Activated T-cell treated with anti-CD3 and anti-CD28 coated beads for 1 hour (primary cell): ENCODE data around the gene AP4M1.
A peak's percentile ranks its signal among the peaks of the same experiment; 100 is the strongest.
"Not testable (repeated sequence)": the region's sequence is repeated elsewhere in the genome, so short reads cannot be mapped to it uniquely, and the experiment has no call there.

Experiments used
- DNase-seq: peaks from one replicate; pipeline ENCODE4 v3.0.0-alpha.2; 2020; ENCODE audit warnings: low read depth

Gene AP4M1

GRCh38 chr7:100130608-100131453, 29.4 kb downstream of the AP4M1 start:
- peak; percentile 80 for DNase-seq

- no peak for DNase-seq
Measured at GRCh38 chr7:100132126-100132525, 30.7 kb downstream of the AP4M1 start.

DNA sequence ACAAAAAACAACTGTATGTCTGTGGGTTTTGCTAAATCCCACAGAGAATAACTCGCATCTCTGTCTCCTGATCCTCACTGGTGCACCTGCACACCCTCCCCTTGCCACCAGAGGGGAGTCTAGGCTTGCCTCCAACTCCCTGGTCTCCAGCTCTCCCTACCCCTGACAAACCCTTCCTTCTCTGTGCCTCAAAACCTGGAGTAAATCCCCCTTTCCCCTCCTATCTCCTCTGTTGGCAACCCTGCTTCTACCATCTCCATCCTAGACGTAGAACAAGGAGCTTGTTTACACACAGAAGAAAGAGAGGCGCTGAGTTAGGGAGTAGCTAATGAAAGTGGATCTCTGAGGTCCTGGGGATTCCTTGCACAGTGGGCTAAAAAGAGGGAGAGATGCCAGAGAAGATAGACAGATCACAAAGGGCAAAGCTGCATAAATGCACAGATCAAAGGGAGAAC, 31.3 kb downstream of the AP4M1 start:
- DNase-seq = peak; percentile 52

DNA sequence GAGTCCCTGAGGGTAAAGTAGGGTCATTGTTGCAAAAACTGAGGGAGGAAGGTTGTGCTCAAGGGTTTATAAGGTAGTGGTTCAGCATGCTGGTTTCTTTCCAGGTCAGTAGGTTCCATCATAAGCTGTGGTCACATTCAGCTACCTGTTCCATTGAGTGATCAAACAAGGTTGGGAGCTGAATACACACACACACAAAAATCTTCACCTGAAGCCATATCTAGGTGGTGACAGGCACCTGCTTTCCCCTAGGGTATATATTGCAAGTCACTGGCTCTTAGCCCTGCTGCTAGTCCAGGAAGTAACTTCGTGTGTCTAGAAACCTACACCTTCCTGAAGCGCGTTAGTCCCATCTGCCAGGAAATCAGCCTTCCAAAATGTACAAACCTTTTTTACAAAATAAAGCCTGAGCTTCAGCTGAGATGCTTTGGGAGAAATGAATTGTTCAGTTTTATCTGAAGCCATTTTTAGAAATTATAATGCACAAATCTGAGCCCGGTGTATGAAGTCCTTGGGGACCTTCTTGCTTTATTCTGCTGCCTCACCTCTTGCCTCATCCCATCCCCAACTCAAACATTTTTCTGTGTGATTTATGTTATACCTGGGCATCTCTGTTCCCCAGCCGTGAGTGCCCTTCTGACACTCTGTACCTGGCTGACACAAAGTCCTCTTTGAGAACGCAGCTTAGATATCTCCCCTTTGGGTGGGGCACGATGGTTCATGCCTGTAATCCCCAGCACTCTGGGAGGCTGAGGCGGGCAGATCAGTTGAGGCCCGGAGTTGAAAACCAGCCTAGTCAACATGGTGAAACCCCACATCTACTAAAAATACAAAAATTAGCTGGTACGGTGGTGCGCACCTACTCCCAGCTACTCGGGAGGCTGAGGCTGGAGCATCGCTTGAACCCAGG, 36.7 kb downstream of the AP4M1 start:
- DNase-seq = no peak

- DNase-seq = no peak
Measured at GRCh38 chr7:100141555-100141949, 40.1 kb downstream of the AP4M1 start.

DNA sequence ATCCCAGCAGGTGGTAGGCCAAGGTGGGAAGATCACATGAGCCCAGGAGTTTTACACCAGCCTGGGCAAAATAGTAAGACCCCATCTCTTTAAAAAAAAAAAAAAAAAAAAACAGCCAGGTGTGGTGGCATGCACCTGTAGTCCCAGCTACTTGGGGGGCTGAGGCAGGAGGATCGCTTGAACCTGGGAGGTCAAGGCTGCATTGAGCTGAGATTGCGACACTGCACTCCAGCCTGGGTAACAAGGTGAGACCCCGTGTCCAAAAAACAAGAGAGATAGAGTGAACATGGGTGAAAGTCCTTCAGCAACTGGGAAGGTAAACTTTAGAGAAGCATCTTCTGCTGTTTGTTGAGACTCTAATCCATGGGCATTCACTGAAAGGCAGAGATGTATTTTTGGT, 41.0 kb downstream of the AP4M1 start:
- DNase-seq = no peak

DNA sequence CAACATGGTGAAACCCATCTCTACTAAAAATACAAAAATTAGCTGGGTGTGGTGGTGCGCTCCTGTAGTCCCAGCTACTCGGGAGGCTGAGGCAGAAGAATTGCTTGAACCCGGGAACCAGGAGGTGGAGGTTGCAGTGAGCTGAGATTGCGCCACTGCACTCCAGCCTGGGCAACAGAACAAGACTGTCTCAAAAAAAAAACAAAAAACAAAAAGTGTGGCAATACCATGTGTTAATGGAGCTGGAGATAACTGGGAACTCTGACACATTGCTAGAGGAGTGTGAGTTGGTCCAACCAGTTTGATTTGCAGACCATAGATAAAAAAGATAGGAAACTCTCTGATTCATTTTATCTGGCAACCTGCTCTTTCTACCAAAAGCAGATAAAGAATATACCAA, 44.9 kb downstream of the AP4M1 start:
- not testable (repeated sequence) for DNase-seq

DNA sequence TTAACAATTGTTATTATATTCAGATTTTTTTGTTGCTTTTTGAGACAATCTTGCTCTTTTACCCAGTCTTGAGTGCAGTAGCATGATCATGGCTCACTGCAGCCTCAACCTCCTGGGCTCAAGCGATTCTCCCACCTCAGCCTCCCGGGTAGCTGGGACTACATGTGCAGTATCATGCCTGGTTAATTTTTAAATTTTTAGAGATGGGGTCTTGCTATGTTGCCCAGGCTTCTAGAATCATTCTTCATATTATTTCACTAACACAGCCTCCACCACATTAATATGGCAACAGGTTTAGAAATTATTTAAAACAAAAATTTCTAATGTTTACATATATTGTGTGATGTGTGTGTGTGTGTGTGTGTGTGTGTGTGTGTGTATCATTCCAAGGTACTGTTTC, 45.8 kb downstream of the AP4M1 start:
- no peak for DNase-seq

- no peak for DNase-seq
Measured at GRCh38 chr7:100148225-100148558, 46.7 kb downstream of the AP4M1 start.

DNA sequence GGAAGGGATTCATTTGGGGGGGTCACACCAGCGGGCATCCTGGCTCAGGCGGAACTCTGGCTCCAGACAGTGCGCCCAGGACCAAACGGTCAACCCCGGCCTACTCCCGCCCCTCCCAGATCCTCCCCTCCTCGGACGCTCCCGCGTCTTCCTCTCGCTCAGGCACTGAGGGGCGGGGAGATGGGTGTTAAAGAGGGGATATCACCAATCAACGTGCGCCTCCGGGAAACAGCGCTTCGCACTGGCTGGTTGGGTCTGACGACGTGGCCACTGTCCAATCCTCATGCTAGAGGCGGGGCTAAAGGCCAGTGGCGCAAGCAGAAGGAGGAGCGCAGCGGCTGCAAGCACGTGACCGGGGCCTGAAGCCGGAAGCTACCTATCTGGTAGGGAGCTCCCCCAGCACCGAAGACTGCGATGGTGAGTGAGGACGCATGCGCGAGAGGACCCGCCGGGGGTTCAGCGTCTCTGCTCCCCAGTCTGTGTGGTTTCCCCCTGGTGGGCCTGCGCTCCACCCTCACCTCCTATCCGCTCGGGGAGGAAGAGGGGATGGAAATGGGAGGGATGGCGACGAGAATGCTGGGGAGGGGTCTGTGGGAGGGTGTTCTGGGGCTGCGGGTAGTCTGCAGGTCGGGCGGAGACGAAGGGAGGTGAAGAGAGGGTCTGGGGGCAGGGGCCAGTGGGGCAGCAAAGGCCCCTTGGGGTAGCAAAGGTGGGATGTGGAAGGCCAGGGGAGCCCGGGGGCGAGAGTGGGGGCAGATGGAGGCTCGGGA, 47.3 kb downstream of the AP4M1 start, which contains the start of gene LAMTOR4:
LAMTOR4 (plus strand) TSS at position 360 of the 770 bp plus-strand sequence; CDS start at position 415, 55 bp downstream.
- DNase-seq = peak; percentile 92

- no peak for DNase-seq
Measured at GRCh38 chr7:100152404-100152803, 51.0 kb downstream of the AP4M1 start.

DNA sequence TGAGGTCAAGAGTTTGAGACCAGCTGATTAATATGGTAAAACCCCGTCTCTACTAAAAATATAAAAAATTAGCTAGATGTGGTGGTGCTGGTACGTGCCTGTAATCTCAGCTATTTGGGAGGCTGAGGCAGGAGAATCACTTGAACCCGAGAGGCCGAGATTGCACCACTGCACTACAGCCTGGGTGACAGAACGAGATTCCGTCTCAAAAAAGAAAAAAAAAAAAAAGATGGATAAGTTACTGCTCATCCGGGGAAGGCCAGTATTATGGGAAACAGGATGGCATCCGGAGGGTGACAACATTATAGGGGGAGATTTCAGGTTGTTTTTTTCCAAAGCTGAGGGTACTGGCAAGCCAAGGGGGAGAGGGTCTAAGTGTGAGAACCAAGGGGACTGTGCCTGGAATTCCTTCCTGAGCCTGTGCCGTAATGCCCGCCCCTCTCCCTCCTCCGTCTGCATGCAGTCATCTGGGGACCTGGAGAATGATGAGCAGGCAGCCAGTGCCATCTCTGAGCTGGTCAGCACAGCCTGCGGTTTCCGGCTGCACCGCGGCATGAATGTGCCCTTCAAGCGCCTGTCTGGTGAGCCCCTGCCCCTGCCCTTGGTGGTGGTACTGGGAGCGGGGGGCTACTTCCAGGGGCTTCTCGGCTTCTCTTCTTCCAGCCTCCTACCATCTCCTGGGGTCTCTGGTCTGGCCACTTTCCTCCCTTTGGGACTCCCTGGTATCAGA, 51.7 kb downstream of the AP4M1 start:
- no peak for DNase-seq

DNA sequence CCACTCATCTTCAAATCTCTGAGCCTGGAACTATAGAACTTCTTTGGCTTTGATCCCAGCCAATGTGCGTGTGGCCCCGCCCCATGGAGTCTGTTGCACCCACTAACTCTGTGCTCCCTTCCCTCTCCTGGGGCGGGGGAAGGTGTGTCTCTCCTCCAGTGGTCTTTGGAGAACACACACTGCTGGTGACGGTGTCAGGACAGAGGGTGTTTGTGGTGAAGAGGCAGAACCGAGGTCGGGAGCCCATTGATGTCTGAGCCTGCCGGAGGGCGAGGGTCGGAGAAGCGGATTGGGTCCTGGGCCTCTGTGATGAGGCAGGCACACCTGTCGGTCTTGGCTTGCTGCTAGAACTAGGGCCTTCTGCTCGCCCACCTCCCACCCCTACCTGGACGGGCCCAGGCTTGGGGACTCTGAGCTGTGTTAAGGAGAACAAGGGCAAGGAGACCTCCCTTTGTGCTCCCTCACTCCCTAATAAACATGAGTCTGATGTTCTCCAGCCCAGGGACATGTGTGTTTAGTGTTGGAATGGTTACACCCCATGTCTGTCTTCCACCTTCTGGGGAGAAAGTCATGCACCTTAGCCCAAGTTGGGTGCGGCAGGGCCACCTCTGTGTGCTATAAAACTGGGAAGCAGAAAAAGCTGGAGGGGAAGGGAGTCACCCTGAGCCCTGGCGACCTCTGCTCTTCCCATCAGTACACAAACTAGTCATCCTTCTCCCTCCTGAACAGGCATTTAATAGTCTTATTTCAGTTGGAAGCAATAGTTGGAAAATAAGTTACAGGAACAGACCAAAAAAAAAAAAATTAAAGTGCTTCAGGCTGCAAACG, 52.5 kb downstream of the AP4M1 start:
- no peak for DNase-seq

DNA sequence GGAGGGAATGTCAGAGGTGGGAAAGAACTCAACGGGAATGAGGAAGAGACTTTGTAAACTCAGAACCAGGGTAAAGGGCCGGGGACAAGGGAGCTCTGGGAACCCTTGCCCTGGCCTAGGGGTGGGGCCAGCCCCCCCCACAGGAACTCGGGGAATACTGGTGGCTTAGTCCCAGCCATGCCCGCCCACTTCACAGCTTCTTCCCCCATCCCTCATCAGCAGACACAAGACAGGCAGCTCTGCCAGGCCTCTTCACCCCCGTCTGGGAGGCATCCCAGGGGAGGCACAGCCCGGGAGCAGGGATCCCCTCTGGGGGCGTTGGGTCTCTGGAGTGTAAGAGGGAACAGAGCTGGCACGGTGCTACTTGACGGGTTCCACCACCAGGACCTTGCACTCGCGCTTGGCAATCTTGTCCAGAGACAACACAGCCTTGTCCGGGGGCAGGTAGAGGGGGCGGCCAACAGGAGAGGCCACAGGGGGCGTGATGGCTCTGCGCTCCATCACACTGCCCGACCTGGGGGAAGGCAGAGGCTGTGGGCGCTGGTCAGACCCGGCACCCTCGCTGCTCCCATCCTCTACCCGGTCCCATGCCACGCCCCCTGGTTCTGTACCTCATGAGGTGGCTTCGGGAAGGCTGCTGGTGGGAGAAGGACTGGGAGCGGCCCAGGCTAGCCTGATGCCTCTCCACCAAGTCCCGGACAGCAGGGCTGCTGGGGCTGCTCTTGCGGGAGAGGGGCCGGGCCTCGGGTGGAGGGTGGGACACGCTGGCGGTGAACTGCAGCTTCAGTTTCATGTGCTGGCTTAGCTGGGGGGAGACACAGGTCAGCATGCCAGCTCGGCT, 53.4 kb downstream of the AP4M1 start:
- no peak for DNase-seq

GRCh38 chr7:100155553-100156317, 54.3 kb downstream of the AP4M1 start:
- no peak for DNase-seq

GRCh38 chr7:100156331-100157068, 55.1 kb downstream of the AP4M1 start:
- no peak for DNase-seq

DNA sequence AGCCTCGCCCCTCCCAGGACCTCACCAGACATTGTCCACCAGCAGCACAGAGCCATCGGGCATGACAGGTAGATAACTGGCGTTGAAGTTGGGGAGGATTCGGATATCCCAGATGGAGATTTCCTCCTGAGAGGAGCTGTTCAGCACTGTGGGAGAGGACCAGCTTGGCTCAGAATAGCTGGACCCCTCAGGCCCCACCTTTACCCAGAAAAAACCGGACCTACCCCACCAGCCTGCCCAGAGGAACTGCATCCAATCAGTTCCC, 55.6 kb downstream of the AP4M1 start:
- DNase-seq = no peak
